ENCODE measurements around the gene OR10J4. TPM values are rescaled to one million over a fixed set of nuclear protein-coding genes. Genes with fewer than 3 reads are reported as not detected.
"Not testable (repeated sequence)": the region's sequence is repeated elsewhere in the genome, so short reads cannot be mapped to it uniquely, and the experiment has no call there.

Gene OR10J4
- polyA plus RNA-seq, 3 donors, result not detected

- intact Hi-C loops (cut with micrococcal nuclease), result no loop called here
- Histone ChIP-seq H3K79me2 (ENCODE audit: insufficient read depth, low read length) (no peaks in the 10 kb centered on the region), H3K9me3 (replicated peaks in 1 of 2; ENCODE audit: control insufficient read depth in 1 of 2, insufficient read depth in 1 of 2, low read length in 2 of 2) (peaks cover 0 to 4% of the 10 kb centered on the region in 2 donors), H3K36me3 (replicated peaks in 1 of 2; ENCODE audit: control insufficient read depth in 1 of 2, insufficient read depth in 2 of 2, low read length in 2 of 2) (no peaks in the 10 kb centered on the region), H3K9ac (ENCODE audit: insufficient read depth, low read length, poor library complexity, severe bottlenecking) (no peak overlapping the region), H4K20me1 (ENCODE audit: insufficient read depth, low read length) (no peaks in the 10 kb centered on the region), H3K4me3 (replicated peaks in 1 of 3; ENCODE audit: low read depth in 2 of 3, low read length in 3 of 3) (no peak overlapping the region), H3K27me3 (ENCODE audit: control insufficient read depth in 2 of 2, insufficient read depth in 2 of 2, low read length in 2 of 2) (no peaks in the 10 kb centered on the region), H3K4me1 (ENCODE audit: control insufficient read depth in 1 of 2, insufficient read depth in 2 of 2, low read length in 2 of 2) (peaks cover 34 to 38% of the 10 kb centered on the region in 2 donors), H3K4me2 (replicated peaks; ENCODE audit: extremely low read depth, low read length, poor library complexity, severe bottlenecking) (no peak overlapping the region), H2AFZ (ENCODE audit: insufficient read depth, low read depth, low read length, poor library complexity, severe bottlenecking) (no peak overlapping the region), H3K27ac (ENCODE audit: low read depth in 1 of 2, low read length in 2 of 2) (no peak overlapping the region)
- Mint-ChIP-seq H3K27me3 (ENCODE audit: low read depth in 3 of 3) (peaks cover 0 to 1% (median 0%) of the 10 kb centered on the region in 3 donors), H3K36me3 (no peaks in the 10 kb centered on the region), H3K4me3 (no peak overlapping the region), H3K9me3 (peaks cover 4 to 10% (median 5%) of the 10 kb centered on the region in 7 donors), H3K27ac (no peak overlapping the region), H3K4me1 (peaks cover 43% of the 10 kb centered on the region)
- no peak for DNase-seq
- TF ChIP-seq, protein P1, sequence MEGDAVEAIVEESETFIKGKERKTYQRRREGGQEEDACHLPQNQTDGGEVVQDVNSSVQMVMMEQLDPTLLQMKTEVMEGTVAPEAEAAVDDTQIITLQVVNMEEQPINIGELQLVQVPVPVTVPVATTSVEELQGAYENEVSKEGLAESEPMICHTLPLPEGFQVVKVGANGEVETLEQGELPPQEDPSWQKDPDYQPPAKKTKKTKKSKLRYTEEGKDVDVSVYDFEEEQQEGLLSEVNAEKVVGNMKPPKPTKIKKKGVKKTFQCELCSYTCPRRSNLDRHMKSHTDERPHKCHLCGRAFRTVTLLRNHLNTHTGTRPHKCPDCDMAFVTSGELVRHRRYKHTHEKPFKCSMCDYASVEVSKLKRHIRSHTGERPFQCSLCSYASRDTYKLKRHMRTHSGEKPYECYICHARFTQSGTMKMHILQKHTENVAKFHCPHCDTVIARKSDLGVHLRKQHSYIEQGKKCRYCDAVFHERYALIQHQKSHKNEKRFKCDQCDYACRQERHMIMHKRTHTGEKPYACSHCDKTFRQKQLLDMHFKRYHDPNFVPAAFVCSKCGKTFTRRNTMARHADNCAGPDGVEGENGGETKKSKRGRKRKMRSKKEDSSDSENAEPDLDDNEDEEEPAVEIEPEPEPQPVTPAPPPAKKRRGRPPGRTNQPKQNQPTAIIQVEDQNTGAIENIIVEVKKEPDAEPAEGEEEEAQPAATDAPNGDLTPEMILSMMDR (IDR thresholded peaks at IDR 0.05), result no peak
Observed at GRCh38 chr1:159444511-159444910, 12.5 kb downstream of the OR10J4 start.

- peaks cover 14 to 25% (median 21%) of the 10 kb centered on the region in 7 donors for H3K9me3 Mint-ChIP-seq
- no CpG with 5 or more reads among the region's 1 CpG for WGBS (ENCODE audit: insufficient coverage)
- no peak overlapping the region for H3K27ac Mint-ChIP-seq
Observed at GRCh38 chr1:159448181-159448580, 16.2 kb downstream of the OR10J4 start.

DNA sequence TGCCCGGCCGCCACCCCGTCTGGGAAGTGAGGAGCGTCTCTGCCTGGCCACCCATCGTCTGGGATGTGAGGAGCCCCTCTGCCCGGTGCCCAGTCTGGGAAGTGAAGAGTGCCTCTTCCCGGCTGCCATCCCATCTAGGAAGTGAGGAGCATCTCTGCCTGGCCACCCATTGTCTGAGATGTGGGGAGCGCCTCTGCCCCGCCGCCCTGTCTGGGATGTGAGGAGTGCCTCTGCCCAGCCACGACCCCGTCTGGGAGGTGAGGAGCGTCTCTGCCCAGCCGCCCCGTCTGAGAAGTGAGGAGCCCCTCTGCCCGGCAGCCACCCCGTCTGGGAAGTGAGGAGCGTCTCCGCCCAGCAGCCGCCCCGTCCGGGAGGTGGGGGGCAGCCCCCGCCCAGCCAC is 17.6 kb downstream of the OR10J4 start:
- H3K27me3 ChIP-seq (ENCODE audit: control insufficient read depth in 2 of 2, insufficient read depth in 2 of 2, low read length in 2 of 2); H3K4me3 ChIP-seq (replicated peaks in 1 of 3; ENCODE audit: low read depth in 2 of 3, low read length in 3 of 3); H3K27me3 Mint-ChIP-seq (ENCODE audit: low read depth in 3 of 3); H3K36me3 Mint-ChIP-seq; H3K4me2 ChIP-seq (replicated peaks; ENCODE audit: extremely low read depth, low read length, poor library complexity, severe bottlenecking); H3K27ac Mint-ChIP-seq; H3K9ac ChIP-seq (ENCODE audit: insufficient read depth, low read length, poor library complexity, severe bottlenecking); intact Hi-C loops (cut with micrococcal nuclease); H3K4me3 Mint-ChIP-seq; H3K9me3 ChIP-seq (replicated peaks in 1 of 2; ENCODE audit: control insufficient read depth in 1 of 2, insufficient read depth in 1 of 2, low read length in 2 of 2); H3K36me3 ChIP-seq (replicated peaks in 1 of 2; ENCODE audit: control insufficient read depth in 1 of 2, insufficient read depth in 2 of 2, low read length in 2 of 2); H4K20me1 ChIP-seq (ENCODE audit: insufficient read depth, low read length); DNase-seq; H3K27ac ChIP-seq (ENCODE audit: low read depth in 1 of 2, low read length in 2 of 2); H2AFZ ChIP-seq (ENCODE audit: insufficient read depth, low read depth, low read length, poor library complexity, severe bottlenecking); H3K79me2 ChIP-seq (ENCODE audit: insufficient read depth, low read length): not testable (repeated sequence)
- Mint-ChIP-seq H3K4me1 (peaks cover 16% of the 10 kb centered on the region), H3K9me3 (peaks cover 20 to 29% (median 27%) of the 10 kb centered on the region in 7 donors)
- WGBS (ENCODE audit: insufficient coverage), result no CpG with 5 or more reads among the region's 23 CpGs
- H3K4me1 ChIP-seq (ENCODE audit: control insufficient read depth in 1 of 2, insufficient read depth in 2 of 2, low read length in 2 of 2), result peaks cover 10 to 12% of the 10 kb centered on the region in 2 donors

More at GRCh38 chr1:159448181-159448580, 16.2 kb downstream of the OR10J4 start:
- TF ChIP-seq, protein P1 (IDR thresholded peaks at IDR 0.05), result no peak
- Histone ChIP-seq H2AFZ (ENCODE audit: insufficient read depth, low read depth, low read length, poor library complexity, severe bottlenecking) (no peak overlapping the region), H3K4me1 (ENCODE audit: control insufficient read depth in 1 of 2, insufficient read depth in 2 of 2, low read length in 2 of 2) (peaks cover 10 to 12% of the 10 kb centered on the region in 2 donors), H3K4me3 (replicated peaks in 1 of 3; ENCODE audit: low read depth in 2 of 3, low read length in 3 of 3) (no peak overlapping the region), H3K9me3 (replicated peaks in 1 of 2; ENCODE audit: control insufficient read depth in 1 of 2, insufficient read depth in 1 of 2, low read length in 2 of 2) (peaks cover 4% of the 10 kb centered on the region in 2 donors), H3K79me2 (ENCODE audit: insufficient read depth, low read length) (no peaks in the 10 kb centered on the region), H3K27ac (ENCODE audit: low read depth in 1 of 2, low read length in 2 of 2) (no peak overlapping the region), H3K27me3 (ENCODE audit: control insufficient read depth in 2 of 2, insufficient read depth in 2 of 2, low read length in 2 of 2) (no peaks in the 10 kb centered on the region), H3K9ac (ENCODE audit: insufficient read depth, low read length, poor library complexity, severe bottlenecking) (no peak overlapping the region), H3K4me2 (replicated peaks; ENCODE audit: extremely low read depth, low read length, poor library complexity, severe bottlenecking) (no peak overlapping the region), H3K36me3 (replicated peaks in 1 of 2; ENCODE audit: control insufficient read depth in 1 of 2, insufficient read depth in 2 of 2, low read length in 2 of 2) (no peaks in the 10 kb centered on the region), H4K20me1 (ENCODE audit: insufficient read depth, low read length) (no peaks in the 10 kb centered on the region)
- DNase-seq, result no peak
- Mint-ChIP-seq H3K4me3 (no peak overlapping the region), H3K27me3 (ENCODE audit: low read depth in 3 of 3) (peaks cover 0 to 1% (median 0%) of the 10 kb centered on the region in 3 donors), H3K36me3 (no peaks in the 10 kb centered on the region), H3K4me1 (peaks cover 16% of the 10 kb centered on the region)
- intact Hi-C loops (cut with micrococcal nuclease), result no loop called here
